NCI-H345 treated with DMSO at 0.1 percent for 48 hours (cell line): Measurements from ENCODE around the gene AP3S2.

Experiments used
- DNase-seq: peaks from one replicate; lab custom pipeline; 2025; ENCODE audit not compliant: unreplicated experiment; lab: John Stamatoyannopoulos, UW

The AP3S2 gene

DNA sequence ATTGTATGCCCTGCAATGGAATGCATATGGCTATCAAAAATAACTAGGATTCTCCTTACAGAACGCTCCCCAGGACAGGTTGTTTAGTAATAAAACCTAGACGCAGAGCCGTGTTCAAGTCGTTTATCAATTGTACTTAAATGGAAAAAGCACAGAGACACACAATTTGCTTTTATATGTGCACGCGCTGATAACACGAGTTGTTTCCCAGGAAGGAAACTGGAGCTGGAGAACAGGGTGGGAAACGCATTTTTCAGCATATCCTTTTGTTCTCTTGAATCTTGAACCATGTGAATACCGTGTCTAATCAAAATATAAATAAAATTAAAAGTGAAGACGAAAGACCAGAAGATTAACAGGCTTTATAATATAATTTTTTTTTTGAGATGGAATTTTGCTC lies 75.5 kb downstream of the AP3S2 start:
- no peak for DNase-seq

DNA sequence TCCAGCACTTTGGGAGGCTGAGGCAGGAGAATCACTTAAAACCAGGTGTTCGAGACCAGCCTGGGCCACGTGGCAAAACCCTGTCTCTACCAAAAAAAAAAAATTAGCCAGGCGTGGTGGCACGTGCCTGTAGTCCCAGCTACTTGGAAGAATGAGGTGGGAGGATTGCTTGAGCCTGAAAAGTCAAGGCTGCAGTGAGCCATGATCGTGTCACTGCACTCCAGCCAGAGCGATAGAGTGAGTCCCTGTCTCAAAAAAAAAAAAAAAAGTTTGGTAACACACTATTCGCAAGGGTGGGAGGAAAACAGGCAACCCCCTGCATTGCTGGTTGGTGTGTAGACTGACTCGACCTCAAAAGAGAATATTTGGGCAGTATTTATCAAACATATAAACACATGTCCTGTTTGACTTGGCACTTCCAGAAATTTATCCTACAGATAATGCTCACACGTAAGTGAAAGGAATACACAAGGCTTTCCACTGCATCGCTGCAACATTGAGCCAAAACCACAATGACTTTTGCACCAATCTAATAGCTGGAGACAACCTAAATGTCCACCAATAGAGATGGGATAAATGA lies 76.0 kb downstream of the AP3S2 start:
- no peak for DNase-seq

DNA sequence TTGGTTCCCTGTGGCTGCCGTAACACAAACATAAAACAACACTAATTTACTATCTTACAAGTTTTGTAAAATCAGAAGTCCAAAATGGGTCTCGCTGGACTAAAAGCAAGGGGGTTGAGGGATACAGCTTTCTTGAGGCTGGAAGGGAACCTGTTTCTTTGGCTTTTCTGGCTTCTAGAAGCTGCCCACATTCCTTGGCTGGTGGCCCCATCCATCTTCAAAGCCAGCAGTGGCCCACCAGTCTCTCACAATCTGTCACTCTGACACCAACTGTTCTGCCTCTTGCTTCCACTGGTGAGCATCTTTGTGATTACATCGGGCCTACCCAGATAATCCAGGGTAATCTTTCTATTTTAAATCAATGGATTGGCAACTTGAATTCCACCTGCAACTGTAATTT lies 78.0 kb downstream of the AP3S2 start:
- no peak for DNase-seq

DNA sequence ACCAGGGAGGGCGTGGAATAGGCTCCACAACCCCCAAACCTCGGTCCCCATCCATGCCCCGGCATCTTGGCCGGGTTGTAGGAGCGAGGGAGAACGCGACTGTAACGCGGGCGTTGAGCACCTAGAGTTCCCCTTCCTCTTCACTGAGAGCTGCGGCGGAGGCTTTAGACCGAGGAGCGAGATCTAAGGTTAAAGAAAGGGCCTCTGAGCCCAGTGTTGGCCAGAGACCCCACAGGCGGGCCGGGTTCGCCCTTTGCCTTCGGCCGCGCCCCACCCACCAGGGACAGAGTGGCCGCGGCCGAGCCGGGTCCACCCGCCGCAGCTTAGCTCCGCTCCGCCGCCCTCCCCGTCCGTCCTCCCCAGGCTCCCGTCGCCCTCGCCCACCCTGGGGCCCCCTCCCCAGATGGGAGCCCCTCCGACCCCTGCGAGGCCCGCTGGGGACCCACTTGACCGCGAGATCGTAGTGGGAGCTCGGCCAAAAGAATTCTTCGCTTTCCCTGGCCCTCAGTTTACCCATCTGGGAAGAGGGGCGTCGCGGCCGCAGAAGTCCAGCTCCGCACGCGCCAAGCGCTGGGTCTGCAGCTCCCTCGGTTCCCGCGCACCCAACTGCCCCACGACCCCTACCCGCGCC lies 79.6 kb downstream of the AP3S2 start:
- no peak for DNase-seq

DNA sequence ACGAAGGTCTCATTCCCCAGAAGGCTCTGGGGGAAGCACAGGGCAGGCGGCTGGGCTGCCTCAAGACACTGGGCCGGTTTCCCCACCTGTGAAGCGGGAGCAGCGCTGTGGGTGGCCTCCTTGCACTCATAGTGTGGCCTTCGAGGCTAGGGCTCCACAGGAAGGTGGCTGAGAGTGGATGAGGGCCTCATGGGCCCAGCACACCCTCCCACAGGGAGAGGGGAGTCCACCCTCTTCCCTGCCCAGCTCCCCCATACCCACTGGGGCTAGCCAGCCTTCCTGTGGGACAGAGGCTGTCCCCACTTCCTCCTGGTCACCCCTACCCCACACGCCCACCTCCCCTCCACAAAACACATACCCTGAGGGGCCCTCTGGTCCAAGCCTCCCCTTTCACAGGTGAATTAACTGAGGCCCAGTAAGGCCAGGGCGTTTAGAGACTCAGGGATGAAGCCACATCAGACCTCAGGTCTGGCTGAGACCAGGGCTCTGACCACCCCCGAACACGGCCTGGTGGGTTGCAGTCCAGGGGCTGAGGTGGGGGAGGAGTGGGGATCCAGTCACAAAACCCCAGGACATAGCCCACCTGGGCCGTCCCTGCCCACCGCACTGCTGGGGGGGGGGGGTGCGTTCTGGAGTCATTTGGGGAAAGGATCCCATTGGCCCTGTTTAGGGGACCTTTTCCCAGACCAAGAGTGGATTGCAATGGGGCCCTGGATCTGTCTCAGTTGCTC lies 80.2 kb downstream of the AP3S2 start:
- no peak for DNase-seq

DNA sequence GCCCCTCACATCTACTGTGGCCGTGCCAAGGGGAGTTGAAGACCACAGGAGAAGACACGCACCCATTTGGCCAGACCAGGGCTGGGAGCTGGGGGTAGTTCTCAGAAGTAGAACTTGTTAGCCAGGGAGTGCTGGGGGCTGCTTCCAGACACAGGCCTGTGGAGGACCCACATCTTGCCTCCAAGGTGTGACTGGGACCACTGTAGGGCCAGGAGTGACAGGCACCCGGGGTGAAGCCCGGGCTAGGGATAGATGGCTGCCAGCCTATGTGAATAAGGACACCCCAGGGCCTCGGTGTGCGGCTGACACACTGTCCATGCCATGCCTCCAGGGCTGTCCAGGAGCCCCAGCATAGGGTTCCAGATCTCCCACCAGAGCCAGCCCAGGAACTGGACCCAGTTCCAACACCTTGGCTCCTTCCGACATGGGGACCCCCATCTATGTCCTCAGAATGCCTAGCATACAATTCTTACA lies 80.9 kb downstream of the AP3S2 start:
- DNase-seq: no peak

DNA sequence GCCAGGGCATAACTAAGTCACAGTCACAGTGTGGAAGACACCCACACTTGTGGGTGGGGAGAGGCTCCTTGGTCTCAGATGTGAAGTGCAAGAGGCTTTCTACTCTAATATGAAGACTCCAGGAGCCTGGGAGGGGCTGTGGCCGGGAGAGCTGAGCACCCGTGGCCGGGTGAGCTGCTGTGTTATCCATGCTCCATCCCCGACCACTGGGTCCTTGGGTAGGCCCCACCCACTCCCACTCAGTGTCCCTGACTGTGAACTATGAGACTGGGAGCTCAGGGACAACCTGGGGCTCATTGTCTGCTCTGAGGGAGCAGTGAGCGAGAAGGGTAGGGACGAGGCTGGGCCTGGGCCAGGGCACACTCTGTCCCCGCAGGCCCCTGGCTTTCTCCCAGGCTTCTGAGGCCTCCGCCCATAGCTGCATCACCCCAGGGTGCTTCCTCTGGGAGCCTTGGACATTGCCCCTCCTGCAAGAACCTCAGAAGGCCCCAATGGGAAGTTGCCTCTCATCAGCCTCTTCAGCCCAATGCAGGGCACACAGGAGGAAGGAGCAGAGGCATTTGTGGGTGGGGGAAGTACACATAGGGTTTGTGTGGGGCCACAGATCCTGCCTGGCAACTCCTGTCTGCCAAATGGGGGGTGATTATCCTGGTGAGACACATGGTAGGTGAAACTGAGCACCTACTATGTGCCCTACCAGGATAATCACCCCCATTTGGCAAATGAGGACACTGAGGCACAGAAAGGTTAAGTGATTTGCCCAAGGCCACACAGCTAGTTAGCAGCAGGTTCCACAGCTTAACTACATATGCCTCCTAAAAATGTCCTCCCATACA lies 81.6 kb downstream of the AP3S2 start:
- DNase-seq: no peak

DNA sequence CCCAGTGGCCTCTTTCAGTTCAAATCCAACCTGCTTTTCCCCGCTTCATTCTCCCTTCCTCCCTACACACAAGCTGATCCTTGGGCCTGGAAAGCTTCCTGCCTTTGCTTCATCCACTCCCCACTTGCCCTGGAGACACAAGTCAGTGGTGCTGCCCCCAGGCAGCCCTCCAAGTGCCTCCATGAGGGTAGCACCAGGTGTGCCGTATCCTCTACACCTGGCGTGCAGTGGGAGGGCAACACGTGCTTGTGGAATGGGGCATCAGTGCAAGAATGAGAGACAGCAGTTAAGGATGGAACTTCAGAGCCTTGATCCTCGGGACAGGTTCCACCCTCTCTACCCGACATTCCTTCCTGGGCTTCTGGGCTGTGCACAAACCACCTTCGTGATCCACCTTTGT lies 83.0 kb downstream of the AP3S2 start:
- DNase-seq: no peak

DNA sequence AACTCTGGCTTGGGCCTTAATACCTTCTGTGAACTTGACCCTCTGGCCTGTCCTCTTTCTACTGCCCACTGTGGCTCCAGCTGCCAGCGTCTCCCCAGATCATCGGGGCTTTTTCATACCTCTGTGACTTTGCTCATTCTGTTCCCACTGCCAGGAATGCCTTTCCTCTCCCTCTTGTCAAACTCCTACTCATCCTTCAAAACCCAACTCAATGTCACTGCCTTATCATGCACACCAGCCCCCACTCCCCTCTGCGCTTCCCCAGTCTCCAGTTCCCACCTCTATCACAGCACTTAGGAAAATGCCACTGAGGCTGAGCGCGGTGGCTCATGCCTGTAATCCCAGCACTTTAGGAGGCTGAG lies 84.0 kb downstream of the AP3S2 start:
- DNase-seq: no peak

DNA sequence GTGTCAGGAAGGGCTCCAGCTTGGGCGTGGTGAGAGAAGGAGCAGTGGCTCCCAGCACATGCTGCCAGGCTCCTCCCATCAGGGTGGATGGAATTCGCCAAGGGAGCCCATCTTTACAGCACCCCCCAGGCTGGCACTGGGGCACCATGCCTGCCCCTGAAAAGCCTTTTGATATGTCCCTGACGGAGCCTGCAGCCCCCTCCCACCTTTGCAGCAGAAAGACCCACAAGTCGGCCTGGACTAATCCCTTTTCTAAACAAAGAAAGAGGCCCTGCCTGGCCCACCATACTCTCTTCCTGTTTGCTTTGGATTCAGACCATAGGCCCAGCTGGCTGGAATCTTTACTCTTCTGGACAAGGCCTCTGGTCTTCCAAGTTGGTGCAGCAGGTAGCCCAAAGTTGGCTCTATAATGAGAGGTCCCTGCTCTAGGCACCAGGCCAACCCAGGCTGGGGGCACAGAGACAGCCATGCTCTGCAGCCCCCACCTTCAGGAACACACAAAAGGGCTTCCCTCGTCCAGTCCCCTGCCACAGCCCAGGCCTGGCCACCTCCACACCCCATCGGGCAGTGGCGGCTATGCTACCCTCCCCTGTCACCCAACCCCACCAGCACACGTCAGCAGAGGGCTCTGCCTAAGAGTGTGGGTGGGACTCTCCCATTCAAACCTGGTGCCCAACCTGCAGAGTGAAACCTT lies 84.6 kb downstream of the AP3S2 start:
- no peak for DNase-seq

DNA sequence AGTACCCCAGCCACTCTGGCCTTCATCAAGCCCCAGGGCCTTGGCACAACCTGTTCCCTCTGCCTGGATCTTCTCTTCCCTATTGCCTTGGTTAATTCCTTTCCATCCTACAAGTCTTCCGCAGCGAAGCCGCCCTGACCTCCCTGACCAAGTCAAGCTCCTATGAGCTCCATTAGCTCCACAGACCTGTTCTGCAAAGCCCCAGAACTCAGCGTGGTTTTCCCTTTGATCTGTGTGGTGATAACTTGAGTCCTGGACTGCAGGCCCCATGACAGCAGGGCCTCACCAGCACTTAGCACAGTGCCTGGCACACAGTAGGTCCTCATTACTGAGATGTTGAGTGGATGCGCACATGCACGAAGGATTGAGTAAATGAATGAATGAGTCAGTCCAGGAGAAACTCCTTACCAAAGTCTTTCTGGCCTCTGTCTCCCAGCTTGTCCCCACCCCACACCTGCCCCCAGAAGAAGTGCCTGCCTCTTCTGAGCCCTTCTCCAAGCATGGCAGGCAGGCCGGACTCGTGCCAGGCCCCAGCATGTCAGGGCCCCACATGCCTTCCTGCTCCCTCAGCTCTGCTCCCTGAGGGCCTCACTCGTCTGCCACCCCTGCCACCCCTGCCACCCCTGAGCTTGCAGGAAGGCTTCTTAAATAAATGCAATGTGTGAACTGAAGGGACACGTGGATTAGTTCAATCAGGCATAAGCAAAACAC lies 85.5 kb downstream of the AP3S2 start:
- DNase-seq: no peak

DNA sequence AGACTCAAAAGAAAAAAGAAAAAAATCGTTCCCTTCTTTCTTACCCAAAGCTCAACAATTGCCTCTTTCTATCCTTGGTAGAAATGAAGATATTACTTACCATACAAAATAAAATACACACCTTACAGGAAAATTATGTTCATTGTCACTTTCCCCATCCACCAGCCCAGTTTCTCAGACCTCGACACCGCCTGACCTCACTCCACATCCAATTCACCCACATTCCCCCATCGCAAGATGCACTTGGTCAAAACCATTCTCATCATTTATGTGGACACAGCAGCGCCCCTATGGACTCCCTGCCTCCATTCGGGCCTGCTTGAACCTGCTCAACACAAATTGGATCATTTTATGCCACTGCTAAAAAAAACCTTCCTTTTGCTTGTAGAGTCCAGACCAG lies 86.1 kb downstream of the AP3S2 start:
- no peak for DNase-seq

DNA sequence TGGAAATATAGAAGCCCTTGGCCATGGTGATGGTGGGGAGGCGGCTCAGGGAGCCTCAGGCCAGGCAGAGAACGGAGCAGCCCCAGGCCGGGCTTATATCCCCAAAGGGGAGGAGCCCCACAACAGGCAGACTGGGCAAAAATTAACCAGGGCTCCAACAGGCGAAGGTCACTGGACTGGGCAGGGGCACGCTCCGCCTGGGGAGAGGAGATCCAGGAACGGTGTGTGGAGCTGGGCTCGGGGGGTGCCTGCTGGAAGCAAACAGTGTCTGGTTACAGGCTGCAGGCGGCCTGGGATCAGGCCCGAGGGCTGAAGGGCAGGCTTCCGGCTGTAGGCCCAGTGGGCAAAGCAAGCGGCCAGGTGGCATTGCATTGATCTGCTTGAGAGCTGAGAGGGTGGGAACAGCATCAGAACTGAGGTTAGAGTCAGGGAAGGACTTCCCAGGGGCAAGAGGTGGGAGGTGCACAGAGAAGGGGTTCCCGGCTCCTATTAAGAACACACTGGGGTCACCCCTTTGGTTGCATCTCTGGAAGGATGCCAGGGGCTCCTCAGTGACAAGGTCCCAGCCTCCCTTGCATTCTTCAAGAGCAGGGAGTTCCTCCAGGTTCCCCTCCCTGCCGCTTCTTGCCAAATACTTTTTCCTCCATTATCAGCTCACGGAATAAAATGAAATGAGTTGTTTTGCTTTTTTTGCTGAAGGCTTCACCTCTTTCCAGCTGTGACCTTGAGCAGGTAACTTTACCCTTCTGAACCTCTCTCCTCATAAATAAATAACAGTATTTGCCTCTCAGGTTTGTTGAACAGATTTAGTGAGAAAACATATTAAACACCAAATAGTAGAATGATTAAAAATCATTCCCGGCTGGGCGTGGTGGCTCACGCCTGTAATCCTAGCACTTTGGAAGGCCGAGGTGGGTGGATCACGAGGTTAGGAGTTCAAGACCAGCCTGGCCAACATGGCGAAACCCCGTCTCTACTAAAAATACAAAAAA lies 86.9 kb downstream of the AP3S2 start:
- DNase-seq: no peak

DNA sequence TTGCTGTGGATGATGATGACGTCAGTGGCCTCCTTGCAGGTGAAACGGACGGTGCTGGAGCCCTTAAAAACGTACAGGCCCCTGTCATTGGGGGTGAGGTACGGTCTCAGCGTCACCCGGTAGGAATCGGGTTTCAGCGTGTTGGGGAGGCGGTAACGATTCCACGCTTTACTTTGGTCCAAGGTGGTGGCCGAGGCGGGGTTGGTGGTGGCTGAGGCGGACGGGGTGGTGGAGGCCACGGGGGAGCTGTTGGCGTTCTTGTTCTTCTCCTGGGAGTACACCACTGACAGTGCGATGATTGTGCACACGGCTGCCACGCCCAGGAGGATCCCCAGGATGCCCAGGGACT lies 87.6 kb downstream of the AP3S2 start:
- DNase-seq: no peak

DNA sequence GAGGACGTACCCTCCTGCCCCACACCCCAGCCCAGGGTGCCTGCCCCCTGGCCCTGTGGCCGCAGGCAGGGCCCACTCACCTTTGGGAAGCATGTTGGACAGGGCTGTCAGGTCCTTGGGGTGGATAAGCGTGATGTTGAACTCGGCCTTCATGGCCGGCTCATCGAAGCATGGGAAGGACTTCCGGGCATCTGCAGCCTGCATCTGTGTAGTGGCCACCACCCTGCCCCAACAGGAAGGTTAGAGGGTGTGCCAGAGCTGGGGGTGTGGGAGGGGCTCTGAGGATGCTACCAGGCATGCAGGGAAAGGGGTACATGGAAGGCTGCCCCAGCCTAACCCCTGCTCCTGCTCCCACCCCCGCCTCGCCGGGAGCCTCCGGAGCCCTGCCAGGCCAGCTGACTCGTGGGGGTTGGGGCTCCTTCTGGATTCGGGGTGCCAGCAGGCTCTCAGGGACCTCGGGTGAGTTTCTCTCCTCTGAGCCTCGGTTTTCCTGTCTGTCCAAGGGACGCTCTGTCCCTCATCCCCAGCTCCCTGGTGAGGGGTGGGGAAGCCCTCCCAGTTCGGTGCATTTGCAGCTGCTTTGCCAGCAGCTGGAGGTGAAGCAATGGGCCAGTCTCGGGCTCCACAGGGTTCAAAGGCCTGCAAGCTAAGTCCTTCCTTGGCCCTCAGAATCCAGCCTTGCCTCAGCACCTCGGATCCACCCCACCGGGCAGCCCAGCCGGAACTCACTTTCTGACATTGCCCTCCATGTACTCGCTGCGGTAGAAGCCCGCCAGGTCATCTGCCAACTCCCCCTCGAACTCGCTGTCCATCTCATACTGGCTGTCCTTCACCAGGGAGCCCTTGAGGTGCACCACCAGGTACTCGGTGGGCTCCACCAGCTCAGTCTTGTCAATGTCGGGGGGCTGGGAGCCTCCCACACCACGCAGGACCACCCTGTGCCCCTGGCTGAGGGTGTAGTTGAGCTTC lies 88.3 kb downstream of the AP3S2 start:
- DNase-seq: no peak

DNA sequence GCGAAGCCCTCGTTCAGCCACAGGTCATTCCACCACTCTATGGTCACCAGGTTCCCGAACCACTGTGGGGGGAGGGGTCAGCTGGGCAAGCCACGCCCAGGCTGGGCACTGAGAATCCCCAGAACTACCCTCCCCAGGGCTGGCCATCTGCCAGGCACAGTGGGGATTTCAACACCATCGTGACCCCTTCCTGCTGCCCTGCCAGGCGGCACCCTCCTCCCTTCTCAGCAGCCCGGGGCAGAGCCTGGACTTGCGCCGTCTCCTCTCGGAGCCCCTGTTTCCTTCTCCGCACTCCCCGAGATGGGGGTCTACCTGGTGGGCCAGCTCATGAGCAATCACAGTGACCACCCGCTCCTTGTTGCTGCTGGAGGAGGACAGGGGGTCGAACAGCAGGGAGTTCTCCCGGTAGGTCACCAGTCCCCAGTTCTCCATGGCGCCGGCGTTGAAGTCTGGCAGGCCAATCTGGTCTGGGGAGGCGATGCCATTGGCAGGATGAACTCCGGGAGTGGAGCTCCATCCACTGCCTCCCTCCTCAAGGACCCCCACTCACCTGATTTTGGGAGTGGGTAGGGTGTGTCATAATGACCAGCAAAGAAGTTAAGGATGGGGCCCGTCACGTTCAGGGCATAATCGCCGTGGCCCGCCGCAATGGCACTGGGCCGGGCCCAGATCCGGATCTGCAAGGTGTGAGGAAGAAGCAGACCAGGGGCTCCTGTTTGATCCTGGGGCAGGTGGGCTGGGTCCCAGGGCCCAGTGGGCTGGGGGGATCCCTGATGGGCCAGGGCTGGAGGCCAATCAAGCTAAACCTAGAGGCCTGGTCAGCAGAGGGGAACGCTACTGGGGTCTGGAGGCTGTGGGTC lies 89.6 kb downstream of the AP3S2 start:
- DNase-seq: no peak
